Activated naive CD4-positive, alpha-beta T cell treated with anti-CD3 and anti-CD28 coated beads, Interleukin-2, amount 50 U/mL, for 72 hours (primary cell): ENCODE data around the gene TERF2IP. TPM values are rescaled to one million over a fixed set of nuclear protein-coding genes. Genes with fewer than 3 reads are reported as not detected.

ENCODE experiments used
- ATAC-seq, 2 donors: fragments of 150-1000 bp; cut with Tn5 transposase; 2 replicates each; pipeline ENCODE4 v1.10.0; 2021; ENCODE audit warnings: mild to moderate bottlenecking in 2 of 2, moderate library complexity in 2 of 2
- DNase-seq, 2 donors: peaks; one replicate each; pipeline ENCODE4 v3.0.0; 2021 to 2022; ENCODE audit warnings: low spot score in 2 of 2
- H3K27ac Mint-ChIP-seq, 2 donors: one replicate each; pipeline ENCODE4 v1.8.0; 2022; ENCODE audit warnings: mild to moderate bottlenecking in 2 of 2, mixed read lengths in 2 of 2
- H3K36me3 Mint-ChIP-seq, 2 donors: one replicate each; pipeline ENCODE4 v1.8.0; 2022; ENCODE audit warnings: mixed read lengths in 2 of 2
- H3K9me3 Mint-ChIP-seq, 2 donors: one replicate each; pipeline ENCODE4 v1.8.0; 2022; ENCODE audit warnings: mixed read lengths in 2 of 2
- total RNA-seq, 2 donors: library from RNA; stranded (reverse); gene quantifications; one replicate each; pipeline ENCODE4 v1.2.3, GENCODE V29; 2022

TERF2IP gene
- total RNA-seq, 2 donors from 2014 or later = 54.9 to 89.9 TPM

DNA sequence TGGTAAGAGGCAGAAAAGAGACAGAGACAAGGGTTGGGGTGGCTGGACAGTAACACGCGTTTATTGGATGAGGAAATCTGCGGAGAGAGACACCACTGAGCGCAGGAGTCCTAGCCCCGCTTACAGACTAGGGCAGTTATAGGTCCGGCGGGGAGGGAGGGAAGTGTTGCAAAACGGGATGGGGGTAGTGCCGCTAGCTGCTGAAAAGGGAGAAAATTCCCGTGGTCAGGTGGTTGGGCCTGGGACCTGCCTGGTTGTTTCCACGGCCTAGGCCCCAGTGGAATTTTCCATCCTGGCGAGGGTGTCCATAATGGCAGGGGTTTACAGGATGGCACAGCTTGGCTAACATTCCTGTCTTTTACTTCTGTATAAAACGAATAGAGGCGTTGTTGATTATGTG is 34.7 kb downstream of the TERF2IP start:
- Mint-ChIP-seq H3K36me3 (no peaks in the 10 kb centered on the region), H3K9me3 (no peaks in the 10 kb centered on the region), H3K27ac (no peak overlapping the region)
- ATAC-seq = no peak
- no peak for DNase-seq

DNA sequence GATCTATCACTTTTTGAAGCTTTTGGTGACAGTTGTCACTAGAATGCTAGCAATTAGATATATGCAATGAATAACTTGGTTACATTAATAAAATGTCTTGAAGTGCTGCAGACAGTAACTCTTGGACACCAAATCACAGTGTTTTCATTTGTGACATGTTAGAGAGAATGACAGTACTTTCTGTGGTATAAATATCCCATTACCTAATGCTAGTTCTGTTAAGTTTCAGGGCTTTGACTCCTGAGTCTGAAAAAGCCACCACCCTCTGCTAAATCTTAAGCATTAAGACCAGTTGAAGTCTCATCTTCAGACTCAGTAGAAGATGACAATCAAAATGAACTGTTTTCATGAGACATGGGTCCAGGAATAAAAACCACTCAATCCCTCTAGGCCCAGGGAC is 39.8 kb downstream of the TERF2IP start:
- DNase-seq (no peak), ATAC-seq (no peak)
- Mint-ChIP-seq H3K9me3 (no peaks in the 10 kb centered on the region), H3K27ac (no peak overlapping the region), H3K36me3 (no peaks in the 10 kb centered on the region)

DNA sequence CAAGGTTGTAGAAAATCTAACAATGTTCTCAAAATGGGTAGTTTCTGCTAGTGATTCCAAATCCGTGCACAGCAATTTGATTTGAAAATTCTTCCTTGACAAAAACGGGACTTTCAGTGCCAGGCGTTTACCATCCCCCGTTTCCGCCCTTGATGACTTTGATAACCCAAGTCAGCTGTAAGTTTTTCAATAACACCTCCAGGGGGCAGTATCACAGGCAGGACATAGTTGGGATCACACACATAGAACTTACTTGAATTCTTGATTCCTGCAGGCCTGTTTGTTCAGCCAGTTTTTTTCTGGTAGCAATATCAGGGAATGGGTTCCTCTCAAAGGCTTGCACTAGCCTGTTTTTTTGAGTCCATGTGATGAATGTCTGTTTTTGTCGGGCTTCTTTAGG is 48.1 kb downstream of the TERF2IP start:
- no peak for ATAC-seq
- no peaks in the 10 kb centered on the region for H3K36me3 Mint-ChIP-seq
- no peak overlapping the region for H3K27ac Mint-ChIP-seq
- H3K9me3 Mint-ChIP-seq = no peaks in the 10 kb centered on the region
- DNase-seq = no peak

DNA sequence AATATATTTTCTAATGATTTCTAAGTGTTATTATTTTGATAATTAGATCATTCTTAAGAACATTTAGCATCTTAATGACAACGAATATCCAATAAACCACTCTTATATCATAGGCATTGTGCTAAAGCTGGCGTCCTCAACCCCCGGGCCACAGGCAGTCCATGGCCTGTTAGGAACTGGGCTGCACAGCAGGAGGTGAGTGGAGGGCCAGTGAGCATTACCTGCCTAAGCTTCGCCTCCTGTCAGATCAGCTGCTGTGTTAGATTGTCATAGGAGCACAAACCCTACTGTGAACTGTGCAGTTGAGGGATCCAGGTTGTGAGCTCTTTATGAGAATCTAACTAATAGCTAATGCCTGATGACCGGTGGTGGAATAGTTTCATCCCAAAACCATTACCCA is 50.0 kb downstream of the TERF2IP start:
- H3K9me3 Mint-ChIP-seq = no peaks in the 10 kb centered on the region
- no peak for ATAC-seq
- no peaks in the 10 kb centered on the region for H3K36me3 Mint-ChIP-seq
- no peak for DNase-seq
- H3K27ac Mint-ChIP-seq = no peak overlapping the region

GRCh38 chr16:75701361-75701760 is 53.8 kb downstream of the TERF2IP start, which contains the start of gene DUXB:
Gene DUXB, minus strand, starts transcription at chr16:75701461. Its CDS starts 43 bp downstream, at chr16:75701418.
- no peak within 1 kb of the TSS for H3K27ac Mint-ChIP-seq
- H3K36me3 Mint-ChIP-seq = no peaks in the 10 kb centered on the region
- no peak for ATAC-seq
- no peak for DNase-seq
- no peaks in the 10 kb centered on the region for H3K9me3 Mint-ChIP-seq

- Mint-ChIP-seq H3K27ac (no peak overlapping the region), H3K9me3 (no peaks in the 10 kb centered on the region), H3K36me3 (no peaks in the 10 kb centered on the region)
- ATAC-seq = no peak
- DNase-seq = no peak
Measured at GRCh38 chr16:75702242-75702641, 54.7 kb downstream of the TERF2IP start.

- DNase-seq = no peak
- no peak for ATAC-seq
- no peaks in the 10 kb centered on the region for H3K9me3 Mint-ChIP-seq
- H3K27ac Mint-ChIP-seq = no peak overlapping the region
- H3K36me3 Mint-ChIP-seq = no peaks in the 10 kb centered on the region
Measured at GRCh38 chr16:75703306-75703705, 55.7 kb downstream of the TERF2IP start.

Other genes with a start within 250 kb of the TERF2IP start
- 10 to 100 TPM; 47.5 to 49.7 TPM for gene CFDP1, start 214.3 kb upstream of the TERF2IP start, total RNA-seq
- gene TMEM170A, start 183.1 kb upstream of the TERF2IP start, total RNA-seq = 10 to 100 TPM; 21.8 to 33.5 TPM
- not detected for gene CHST6, start 152.3 kb upstream of the TERF2IP start, total RNA-seq
- gene CHST5, start 111.7 kb upstream of the TERF2IP start, total RNA-seq = under 1 TPM; 0.10 to 0.18 TPM
- 1 to 10 TPM; 2.8 to 6.0 TPM for gene TMEM231, start 91.5 kb upstream of the TERF2IP start, total RNA-seq
- 10 to 100 TPM; 56.0 to 82.3 TPM for gene GABARAPL2, start 81.4 kb upstream of the TERF2IP start, total RNA-seq
- 10 to 100 TPM; 39.0 to 44.8 TPM for gene ADAT1, start 24.5 kb upstream of the TERF2IP start, total RNA-seq
- 100 to 1,000 TPM; 236 to 265 TPM for gene KARS1, start 108 bp upstream of the TERF2IP start, total RNA-seq
- not detected for gene CPHXL2, start 29.2 kb downstream of the TERF2IP start, total RNA-seq
- gene DUXB, start 53.7 kb downstream of the TERF2IP start, total RNA-seq = not detected
- gene CPHXL, start 78.7 kb downstream of the TERF2IP start, total RNA-seq = not detected